ENCODE results near the gene KRT81.
"Not testable (repeated sequence)": the region's sequence is repeated elsewhere in the genome, so short reads cannot be mapped to it uniquely, and the experiment has no call there.

Gene KRT81

GRCh38 chr12:52296572-52297215, 5.4 kb upstream of the KRT81 start:
- no peak for DNase-seq (ENCODE audit: low spot score)

- DNase-seq (ENCODE audit: low spot score), result no peak
Measured at GRCh38 chr12:52295663-52296062, 4.3 kb upstream of the KRT81 start.

GRCh38 chr12:52294803-52295202, 3.5 kb upstream of the KRT81 start:
- DNase-seq (ENCODE audit: low spot score), result no peak

- no peak for DNase-seq (ENCODE audit: low spot score)
Measured at GRCh38 chr12:52293926-52294325, 2.6 kb upstream of the KRT81 start.

GRCh38 chr12:52290483-52291134, 725 bp downstream of the KRT81 start:
- not testable (repeated sequence) for DNase-seq (ENCODE audit: low spot score)

GRCh38 chr12:52287816-52288805, 3.2 kb downstream of the KRT81 start:
- peak; percentile 70 for DNase-seq (ENCODE audit: low spot score)

GRCh38 chr12:52286857-52287785, 4.2 kb downstream of the KRT81 start:
- DNase-seq (ENCODE audit: low spot score), result not testable (repeated sequence)

GRCh38 chr12:52285851-52286530, 5.3 kb downstream of the KRT81 start:
- DNase-seq (ENCODE audit: low spot score), result no peak

- peak; percentile 92 for DNase-seq (ENCODE audit: low spot score)
Measured at GRCh38 chr12:52285172-52285745, 6.1 kb downstream of the KRT81 start.

GRCh38 chr12:52284562-52285171, 6.7 kb downstream of the KRT81 start:
- peak; percentile 58 for DNase-seq (ENCODE audit: low spot score)

GRCh38 chr12:52280796-52281560, 10.4 kb downstream of the KRT81 start:
- peak; percentile 99 for DNase-seq (ENCODE audit: low spot score)

GRCh38 chr12:52280319-52280795, 11.0 kb downstream of the KRT81 start:
- DNase-seq (ENCODE audit: low spot score), result peak; percentile 99

- peak; percentile 96 for DNase-seq (ENCODE audit: low spot score)
Measured at GRCh38 chr12:52279422-52280318, 11.7 kb downstream of the KRT81 start.

- peak; percentile 88 for DNase-seq (ENCODE audit: low spot score)
Measured at GRCh38 chr12:52278575-52279421, 12.5 kb downstream of the KRT81 start.

- peak; percentile 62 for DNase-seq (ENCODE audit: low spot score)
Measured at GRCh38 chr12:52277486-52278245, 13.7 kb downstream of the KRT81 start.

GRCh38 chr12:52275686-52276085, 15.6 kb downstream of the KRT81 start:
- DNase-seq (ENCODE audit: low spot score), result no peak

Data from kidney tubule cell (primary cell).